GM12875 (cell line): ENCODE results near the gene MC1R.
"Not testable (repeated sequence)": the region's sequence is repeated elsewhere in the genome, so short reads cannot be mapped to it uniquely, and the experiment has no call there.

Source experiments
- H3K4me3 ChIP-seq: one replicate; pipeline ENCODE4 v1.5.1; 2011; ENCODE audit warnings: low read depth, low read length, control low read depth
- TF ChIP-seq, protein P1 (sequence below): IDR thresholded peaks from 2 replicates; pipeline ENCODE4 v1.5.1; 2011; ENCODE audit warnings: low read depth, mild to moderate bottlenecking, control low read depth, inconsistent platforms, low read length, moderate library complexity, borderline replicate concordance; ENCODE audit not compliant: insufficient read depth

Gene MC1R

DNA sequence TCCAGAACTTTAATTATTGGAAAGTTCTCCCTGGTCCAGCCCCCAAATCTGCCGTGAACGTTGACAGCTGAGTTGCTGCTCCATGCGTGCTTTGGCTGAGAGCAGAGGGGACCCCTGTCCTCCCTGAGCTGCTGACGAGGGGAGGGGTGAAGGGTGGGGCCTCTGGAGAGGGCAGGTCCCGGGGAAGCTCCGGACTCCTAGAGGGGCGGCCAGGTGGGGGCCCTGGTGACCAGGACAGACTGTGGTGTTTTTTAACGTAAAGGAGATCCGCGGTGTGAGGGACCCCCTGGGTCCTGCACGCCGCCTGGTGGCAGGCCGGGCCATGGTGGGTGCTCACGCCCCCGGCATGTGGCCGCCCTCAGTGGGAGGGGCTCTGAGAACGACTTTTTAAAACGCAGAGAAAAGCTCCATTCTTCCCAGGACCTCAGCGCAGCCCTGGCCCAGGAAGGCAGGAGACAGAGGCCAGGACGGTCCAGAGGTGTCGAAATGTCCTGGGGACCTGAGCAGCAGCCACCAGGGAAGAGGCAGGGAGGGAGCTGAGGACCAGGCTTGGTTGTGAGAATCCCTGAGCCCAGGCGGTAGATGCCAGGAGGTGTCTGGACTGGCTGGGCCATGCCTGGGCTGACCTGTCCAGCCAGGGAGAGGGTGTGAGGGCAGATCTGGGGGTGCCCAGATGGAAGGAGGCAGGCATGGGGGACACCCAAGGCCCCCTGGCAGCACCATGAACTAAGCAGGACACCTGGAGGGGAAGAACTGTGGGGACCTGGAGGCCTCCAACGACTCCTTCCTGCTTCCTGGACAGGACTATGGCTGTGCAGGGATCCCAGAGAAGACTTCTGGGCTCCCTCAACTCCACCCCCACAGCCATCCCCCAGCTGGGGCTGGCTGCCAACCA is at the start of gene MC1R:
Gene MC1R (plus strand): TSS at position 410 of the 895 bp plus-strand sequence. CDS start 397 bp downstream, at position 807.
- TF ChIP-seq, protein P1, sequence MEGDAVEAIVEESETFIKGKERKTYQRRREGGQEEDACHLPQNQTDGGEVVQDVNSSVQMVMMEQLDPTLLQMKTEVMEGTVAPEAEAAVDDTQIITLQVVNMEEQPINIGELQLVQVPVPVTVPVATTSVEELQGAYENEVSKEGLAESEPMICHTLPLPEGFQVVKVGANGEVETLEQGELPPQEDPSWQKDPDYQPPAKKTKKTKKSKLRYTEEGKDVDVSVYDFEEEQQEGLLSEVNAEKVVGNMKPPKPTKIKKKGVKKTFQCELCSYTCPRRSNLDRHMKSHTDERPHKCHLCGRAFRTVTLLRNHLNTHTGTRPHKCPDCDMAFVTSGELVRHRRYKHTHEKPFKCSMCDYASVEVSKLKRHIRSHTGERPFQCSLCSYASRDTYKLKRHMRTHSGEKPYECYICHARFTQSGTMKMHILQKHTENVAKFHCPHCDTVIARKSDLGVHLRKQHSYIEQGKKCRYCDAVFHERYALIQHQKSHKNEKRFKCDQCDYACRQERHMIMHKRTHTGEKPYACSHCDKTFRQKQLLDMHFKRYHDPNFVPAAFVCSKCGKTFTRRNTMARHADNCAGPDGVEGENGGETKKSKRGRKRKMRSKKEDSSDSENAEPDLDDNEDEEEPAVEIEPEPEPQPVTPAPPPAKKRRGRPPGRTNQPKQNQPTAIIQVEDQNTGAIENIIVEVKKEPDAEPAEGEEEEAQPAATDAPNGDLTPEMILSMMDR: peak; percentile 64

DNA sequence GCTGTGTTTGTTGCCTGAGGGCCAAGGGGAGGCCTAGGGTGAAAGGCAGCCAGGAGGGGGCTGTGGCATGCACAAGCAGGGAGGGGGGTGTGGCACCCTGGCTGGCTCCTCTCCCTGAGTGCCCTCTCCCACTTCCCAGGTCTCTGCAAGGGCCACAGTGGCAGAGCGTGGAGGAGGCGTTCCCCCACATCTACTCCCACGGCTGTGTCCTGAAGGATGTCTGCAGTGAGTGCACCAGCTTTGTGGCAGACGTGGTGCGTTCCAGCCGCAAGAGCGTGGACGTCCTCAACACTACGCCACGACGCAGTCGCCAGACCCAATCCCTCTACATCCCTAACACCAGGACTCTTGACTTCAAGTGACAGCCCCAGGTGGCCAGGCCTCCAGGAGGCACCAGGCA is 48.8 kb upstream of the MC1R start:
- TF ChIP-seq, protein P1: no peak
- H3K4me3 ChIP-seq: no peak overlapping the region

More for the DNA sequence above, at the start of gene MC1R:
- peak within 1 kb of the TSS; percentile 32 for H3K4me3 ChIP-seq

DNA sequence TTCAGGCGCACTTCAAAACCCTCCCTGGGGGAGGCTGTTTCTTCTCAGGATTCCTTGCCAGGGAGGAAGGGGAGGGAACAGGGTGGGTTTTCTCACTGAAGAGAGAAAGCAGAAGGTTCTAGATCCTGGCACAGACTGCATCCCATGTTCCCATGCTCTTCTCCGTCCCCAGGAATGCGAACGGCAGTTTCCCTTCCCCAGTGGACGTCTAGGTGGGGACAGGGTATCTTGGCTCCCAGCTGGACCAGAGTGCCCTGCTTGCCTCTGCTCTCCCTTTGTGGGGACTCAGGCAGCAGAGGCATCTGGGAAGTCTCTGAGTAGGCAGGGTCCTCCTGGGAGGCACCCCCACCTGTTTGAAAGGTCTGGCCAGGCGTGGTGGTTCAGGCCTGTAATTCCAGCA is 48.2 kb upstream of the MC1R start:
- TF ChIP-seq, protein P1: no peak
- no peak overlapping the region for H3K4me3 ChIP-seq

DNA sequence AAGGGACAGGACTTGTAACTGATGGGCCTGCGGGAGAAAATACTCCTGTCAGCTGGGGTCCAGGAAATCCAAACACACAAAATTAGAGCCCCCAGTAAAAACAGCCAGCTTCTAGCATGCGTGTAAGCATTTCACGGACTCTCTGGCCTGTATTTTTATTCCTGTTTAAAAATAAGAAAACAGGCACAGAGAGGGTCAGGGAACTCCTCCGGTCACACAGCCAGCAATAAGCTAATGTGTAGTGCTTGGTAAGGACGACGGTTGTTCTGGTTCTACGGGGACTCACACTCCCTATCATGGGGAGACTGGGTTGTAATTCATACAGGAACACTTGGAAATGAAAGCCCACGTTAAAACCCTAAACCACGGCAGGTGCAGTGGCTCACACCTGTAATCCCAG is 46.8 kb upstream of the MC1R start:
- TF ChIP-seq, protein P1: no peak
- H3K4me3 ChIP-seq: no peak overlapping the region

DNA sequence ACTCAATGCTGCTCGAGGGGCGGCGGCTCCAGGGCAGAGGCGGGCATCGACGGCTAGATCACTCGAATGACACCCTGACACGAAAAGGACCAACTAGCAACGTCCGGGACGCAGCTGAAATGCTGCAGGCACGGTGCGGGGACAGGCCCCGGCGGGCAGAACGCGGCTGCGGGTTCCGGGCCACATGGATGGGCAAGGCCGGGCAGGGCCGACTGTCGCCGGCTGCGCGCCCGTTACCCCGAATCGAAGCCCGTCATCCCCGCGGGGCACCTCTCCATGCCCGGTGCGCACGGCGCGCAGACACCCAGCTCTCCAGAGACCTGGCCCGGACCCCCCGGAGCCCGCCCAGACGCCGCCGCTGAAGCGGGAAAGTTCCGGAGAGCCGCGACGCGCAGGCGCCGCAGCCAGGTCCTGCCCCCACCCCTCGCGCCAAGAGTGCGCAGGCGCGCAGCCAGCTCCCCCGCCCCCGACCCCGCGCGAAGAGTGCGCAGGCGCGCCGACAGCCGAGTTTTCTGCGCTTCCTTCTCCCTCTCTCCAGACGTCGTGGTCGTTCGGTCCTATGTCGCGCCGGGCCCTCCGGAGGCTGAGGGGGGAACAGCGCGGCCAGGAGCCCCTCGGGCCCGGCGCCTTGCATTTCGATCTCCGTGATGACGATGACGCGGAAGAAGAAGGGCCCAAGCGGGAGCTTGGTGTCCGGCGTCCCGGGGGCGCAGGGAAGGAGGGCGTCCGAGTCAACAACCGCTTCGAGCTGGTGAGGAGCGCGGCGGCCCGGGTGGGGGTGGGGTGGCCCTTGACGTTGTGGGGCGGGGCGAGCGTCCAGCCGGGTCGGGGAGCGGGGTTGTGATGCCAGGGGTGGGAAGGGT is 45.3 kb upstream of the MC1R start, which contains the start of gene TCF25:
Gene TCF25 (plus strand): TSS at position 484 of the 863 bp plus-strand sequence. CDS start 76 bp downstream, at position 560.
- TF ChIP-seq, protein P1: no peak
- peak within 1 kb of the TSS; percentile 85 for H3K4me3 ChIP-seq

DNA sequence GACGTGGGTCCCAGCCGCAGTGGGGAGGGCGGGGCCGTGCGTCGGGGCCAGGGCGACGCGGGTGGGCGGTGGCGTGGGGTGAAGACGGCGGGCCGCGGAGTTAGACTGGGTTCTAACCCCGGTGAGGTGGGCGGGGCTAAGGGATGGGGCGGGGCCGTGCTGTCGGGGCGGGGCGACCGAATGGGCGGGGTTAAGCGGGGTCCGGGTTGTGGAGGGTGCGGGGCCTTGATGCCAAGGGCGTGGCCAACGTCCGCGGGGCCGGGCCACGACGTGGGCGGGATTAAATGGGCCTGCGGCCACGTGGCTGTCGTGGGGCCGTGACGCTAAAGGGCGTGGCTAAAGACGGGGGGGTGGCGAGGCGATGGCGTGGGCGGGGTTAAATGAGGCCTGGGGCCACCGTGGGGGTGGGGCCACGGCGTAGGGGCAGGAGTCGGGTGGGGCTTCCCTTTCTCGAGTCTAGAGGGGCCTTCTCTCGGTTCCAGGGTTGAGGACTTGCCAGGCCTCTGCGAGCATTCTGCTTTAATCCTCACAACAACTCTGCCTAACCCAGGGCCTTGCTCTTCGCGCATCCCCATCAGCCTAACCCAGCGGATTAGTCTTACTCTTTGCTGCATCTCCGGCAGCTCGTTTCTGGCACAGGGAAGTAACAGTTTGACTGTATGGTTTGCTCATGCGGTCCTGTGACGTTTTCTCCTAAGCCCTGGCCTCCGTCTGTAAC is 44.5 kb upstream of the MC1R start:
- TF ChIP-seq, protein P1: no peak

DNA sequence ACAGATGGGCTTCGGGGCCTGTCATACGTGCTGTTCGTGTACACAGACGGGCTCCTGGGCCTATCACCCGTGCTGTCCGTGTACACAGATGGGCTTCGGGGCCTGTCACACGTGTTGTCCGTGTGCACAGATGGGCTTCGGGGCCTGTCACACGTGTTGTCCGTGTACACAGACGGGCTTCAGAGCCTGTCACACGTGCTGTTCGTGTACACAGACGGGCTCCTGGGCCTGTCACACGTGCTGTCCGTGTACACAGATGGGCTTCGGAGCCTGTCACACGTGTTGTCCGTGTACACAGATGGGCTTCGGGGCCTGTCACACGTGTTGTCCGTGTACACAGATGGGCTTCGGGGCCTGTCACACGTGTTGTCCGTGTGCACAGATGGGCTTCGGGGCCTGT is 39.5 kb upstream of the MC1R start:
- not testable (repeated sequence) for H3K4me3 ChIP-seq

More for the DNA sequence above, 44.5 kb upstream of the MC1R start:
- H3K4me3 ChIP-seq: peak overlapping the region; percentile 85
